NCI-H2196 (cell line): Measurements from ENCODE around the gene PACRG.

Experiments used
- DNase-seq: peaks from one replicate; lab custom pipeline; 2025; ENCODE audit not compliant: unreplicated experiment; lab: John Stamatoyannopoulos, UW

The PACRG gene

GRCh38 chr6:162773996-162774395 is 46.2 kb downstream of the PACRG start:
- DNase-seq = no peak

DNA sequence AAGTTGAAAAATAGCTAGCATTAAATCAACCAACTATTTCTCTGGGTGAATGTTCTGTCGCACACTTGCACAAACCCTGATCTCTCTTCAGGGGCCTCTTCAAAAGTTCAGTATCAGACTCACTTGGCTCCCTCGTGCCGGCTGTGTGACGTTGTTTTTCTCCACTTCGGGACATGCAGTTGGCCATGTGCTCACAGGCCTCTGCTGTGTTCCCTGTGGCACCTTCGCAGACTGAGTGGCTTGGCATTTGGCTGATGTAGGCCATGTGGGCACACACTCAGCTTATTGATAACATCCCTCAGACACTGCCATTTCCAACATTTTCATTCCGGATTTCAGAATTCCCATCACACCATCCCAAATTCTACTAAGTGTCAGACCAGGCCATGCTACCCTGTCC is 49.3 kb downstream of the PACRG start:
- no peak for DNase-seq

- DNase-seq = no peak
These were observed 50.8 kb downstream of the PACRG start for GRCh38 chr6:162778603-162779002.

DNA sequence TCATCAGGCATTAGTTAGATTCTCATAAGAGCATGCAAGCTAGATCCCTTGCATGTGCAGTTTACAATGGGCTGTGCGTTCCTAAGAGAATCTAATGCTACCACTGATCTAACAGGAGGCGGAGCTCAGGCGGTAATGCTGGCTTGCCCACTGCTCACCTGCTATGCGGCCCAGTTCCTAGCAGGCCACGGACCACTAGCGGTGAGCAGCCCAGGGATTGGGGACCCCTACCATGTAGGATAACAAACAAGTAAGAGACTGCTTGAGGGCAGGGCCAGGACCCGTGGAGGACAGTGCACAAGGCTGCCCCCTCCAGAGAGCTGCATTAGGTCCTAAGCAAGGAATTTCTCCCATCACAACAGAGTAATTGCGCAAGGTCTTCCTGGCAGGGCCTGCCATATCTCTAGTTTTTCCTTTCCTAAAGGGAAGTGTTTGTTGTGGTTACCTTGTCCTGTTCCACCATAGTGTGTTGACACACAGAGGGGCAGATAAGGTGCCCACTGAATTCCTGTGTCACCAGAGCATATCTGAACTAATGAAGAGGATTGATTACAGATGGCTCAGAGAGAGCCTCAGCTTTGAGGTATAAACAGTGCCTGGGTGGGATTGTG is 58.0 kb downstream of the PACRG start:
- DNase-seq = no peak

GRCh38 chr6:162798546-162799266 is 70.9 kb downstream of the PACRG start:
- no peak for DNase-seq

DNA sequence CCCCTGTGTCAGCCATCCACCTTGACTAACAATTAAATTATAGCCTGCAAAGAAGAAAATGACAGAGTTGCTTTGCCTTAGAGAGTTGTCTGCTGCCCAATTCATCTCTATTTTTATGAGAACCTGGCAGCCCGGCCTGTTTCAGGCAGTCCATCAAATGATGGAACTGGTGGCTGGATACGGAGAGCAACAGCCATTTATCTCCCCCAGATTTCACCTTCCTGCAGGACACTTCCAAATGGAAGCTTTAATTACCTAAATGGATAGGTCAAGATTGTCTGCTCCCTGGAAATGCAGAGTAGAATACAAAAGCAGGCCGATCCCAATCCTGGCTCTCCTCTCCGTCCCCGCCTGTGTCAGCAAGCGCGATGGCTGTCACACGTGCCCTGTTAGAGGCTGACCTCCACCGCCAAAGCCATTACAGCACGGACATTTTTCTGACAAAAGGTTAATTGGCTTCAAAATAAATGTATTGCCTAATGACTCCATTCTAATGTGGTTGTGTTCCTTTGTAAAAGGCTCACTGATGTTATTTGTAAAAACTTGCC is 86.7 kb downstream of the PACRG start:
- no peak for DNase-seq

- DNase-seq = no peak
These were observed 89.4 kb downstream of the PACRG start for GRCh38 chr6:162817196-162817595.

- DNase-seq = no peak
These were observed 91.5 kb downstream of the PACRG start for GRCh38 chr6:162819284-162819683.

GRCh38 chr6:162821102-162821501 is 93.3 kb downstream of the PACRG start:
- no peak for DNase-seq

DNA sequence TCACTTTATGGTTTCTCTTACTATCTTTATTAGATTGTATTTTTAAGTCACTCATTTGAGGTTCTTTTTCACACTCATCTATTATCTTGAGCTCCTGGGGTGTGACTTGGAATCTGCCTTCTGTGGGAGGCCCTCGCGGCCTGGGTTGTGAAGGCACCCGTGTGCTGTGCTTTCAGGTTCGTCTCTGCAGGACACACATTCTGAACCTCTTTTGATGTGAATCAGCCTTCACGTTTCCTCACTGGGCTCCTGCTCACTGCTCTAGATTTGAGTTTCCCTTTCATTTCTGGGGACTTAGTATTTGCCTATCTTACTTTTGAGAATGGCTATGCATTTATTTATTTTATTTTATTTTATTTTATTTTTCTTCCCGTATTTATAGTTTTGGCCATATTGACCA is 97.8 kb downstream of the PACRG start:
- DNase-seq = no peak

DNA sequence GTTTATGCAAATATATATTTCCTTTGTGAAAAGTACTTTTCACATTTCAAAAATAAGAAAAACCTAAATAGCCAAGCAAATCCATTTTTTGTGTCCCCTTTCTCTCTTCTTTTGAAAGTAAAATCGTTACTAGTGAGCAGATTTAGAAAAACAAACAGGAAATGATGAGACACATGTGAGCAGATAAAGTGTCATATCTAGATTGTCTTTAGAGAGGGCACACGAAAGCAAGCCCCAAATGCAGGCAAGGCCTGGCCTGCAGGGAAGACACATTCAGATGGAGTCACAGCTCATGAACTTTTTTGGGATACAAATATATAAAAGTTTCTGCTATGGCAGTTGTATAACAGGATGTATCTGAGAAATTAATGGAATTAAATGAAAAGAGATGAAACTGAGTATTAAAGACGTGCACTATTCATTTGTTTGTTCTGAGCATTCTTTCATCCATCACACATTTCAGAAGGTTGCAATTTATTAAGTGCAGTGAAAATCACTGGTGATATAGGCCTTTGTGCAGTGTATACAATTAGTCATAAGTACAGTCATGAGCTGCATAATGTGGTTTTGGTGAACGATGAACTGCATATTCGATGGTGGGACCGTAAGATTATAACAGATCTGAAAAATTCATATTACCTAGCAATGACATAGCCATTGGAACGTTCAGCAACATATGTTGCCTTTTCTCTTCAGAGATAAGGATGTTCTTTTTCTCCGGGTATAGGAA is 101.4 kb downstream of the PACRG start:
- no peak for DNase-seq

DNA sequence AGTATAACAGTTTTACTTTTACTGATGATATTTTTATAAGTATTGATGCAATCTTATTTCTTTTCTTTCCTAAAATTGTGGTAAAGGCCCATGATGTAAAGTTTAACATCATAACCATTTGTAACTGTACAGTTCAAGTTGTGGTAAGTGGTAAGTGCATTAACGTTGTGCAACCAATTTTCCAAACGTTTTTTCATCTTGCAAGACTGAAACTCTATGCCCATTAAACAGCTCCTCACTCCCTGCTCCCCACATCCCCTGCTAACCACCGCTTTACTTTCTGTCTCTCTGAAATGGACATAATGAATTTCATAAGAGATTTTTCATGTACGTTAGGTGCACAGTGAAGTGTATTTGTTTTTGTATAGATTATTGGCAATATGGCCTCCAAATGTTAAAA is 106.0 kb downstream of the PACRG start:
- no peak for DNase-seq

GRCh38 chr6:162845972-162846371 is 118.2 kb downstream of the PACRG start:
- no peak for DNase-seq

DNA sequence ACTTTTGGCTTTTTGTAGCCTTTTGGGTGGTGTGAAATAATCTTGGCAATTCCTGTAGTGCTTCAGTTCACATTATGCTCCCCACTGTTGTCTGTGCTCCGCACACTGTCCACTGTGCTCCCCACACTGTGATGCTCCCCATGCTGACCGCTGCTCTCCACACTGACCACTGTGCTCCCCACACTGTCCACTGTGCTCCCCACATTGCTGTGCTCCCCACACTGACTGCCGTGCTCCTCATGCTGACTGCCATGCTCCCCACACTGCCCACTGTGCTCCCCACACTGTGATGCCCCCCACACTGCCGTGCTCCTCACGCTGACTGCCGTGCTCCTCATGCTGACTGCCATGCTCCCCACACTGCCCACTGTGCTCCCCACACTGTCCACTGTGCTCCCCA is 118.9 kb downstream of the PACRG start:
- no peak for DNase-seq

- no peak for DNase-seq
These were observed 121.5 kb downstream of the PACRG start for GRCh38 chr6:162849269-162849668.

DNA sequence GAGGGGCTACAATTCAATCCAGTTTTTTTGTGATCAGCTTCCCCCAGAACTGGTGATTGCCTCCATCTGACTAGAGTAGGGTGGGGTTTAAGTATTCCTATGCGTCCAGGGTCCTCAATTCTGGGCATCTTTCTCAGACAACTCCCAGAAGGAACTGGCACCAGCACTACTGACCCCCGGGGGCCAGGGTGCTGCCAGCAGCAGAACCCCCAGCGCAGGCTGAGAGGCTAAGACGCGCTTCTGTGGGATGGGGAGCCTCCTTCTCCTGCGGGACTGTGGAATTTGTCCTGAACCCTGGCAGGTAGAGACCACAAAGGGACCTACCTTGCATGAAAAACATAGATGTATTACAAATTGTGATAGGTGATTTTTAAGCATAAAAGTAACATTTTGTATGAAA is 124.4 kb downstream of the PACRG start:
- DNase-seq = no peak

DNA sequence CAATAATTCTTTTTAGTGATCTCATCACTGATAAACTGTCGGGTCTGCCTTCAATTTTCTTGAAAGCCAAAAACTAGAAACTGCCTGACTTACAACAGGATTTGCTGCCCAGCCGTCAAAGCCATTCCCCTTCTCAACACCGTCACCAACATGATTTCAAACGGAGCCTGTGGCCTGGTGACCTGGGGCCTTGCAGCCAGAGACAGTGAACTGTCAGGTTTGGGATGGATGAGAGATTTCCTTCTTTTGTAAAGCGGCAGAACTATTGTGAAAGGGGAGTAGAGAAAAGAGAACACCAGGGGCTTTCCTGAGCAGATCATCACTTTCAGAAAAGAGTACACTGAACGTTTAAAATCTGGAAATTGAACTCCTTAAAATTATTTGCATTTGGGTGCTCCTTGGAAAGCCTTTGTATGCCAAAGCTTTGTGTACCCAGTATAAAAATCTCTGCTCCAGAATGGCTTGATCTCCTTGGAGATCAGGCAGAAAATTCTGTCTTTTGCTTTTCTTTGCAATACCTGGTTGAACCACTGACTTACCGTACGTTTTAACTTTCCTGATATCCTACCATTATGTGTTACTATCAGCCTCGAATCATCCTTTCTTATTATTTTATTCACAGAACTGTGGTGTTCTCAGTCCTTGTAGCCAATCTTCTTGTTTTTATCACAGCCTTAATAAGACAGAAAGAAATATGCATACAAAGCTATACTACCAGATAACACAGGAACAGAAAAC is 125.2 kb downstream of the PACRG start:
- no peak for DNase-seq

- DNase-seq = no peak
These were observed 126.5 kb downstream of the PACRG start for GRCh38 chr6:162854228-162854627.

- no peak for DNase-seq
These were observed 127.0 kb downstream of the PACRG start for GRCh38 chr6:162854734-162855191.

DNA sequence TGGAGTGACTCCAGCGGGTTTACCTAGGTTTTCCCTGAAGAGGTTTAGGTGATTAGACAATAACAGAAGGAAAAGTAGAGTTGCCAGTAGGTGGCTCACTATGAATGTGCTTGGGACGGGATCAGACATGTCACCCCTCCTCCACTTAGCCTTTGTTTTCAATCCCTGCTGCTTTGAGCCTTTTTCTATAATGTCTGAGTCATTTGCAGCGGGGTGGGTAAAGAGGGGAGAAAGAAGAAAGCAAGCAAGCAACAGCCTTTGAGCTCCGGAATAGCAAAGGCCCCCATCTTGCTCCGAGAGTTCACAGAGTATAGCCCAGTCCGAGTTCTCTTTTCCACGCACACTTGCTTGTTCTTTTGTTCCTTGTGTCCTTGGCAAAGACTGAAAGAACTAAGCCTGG is 129.1 kb downstream of the PACRG start:
- peak; percentile 13 for DNase-seq

DNA sequence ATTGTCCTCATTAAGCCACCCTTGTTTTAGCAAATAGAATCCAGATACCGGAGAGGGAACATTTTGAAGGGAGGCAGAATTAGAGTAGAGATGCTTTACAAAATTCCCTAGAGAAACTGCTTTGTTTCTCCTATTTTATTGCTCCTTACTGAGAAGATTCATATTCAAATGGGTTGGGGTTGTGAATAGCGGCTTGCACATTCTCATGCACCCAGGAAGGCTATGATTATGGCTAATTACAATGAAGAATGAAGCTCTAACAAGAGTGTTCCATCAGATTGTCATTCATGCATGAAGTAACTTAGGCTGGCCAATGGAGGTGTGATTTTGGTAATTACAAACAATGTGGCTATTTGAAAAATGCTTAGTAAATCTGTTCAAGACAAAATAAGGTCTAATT is 129.6 kb downstream of the PACRG start:
- DNase-seq = no peak
